HepG2 (cell line): Measurements from ENCODE around the gene DAG1. TPM values are rescaled to one million over a fixed set of nuclear protein-coding genes. Genes with fewer than 3 reads are reported as not detected.

Experiments
- ATAC-seq: fragments of 200-7000 bp; cut with Tn5 transposase; 3 replicates; pipeline ENCODE4 v1.9.1; 2020; ENCODE audit warnings: mild to moderate bottlenecking, moderate library complexity
- BruUV-seq: library from RNA; stranded (reverse); fragments of 400-500 nt; replicated peaks from 2 replicates; lab custom pipeline; 2021; lab: Mats Ljungman, UMichigan
- CTCF ChIA-PET: fragments of 300-600 bp; formaldehyde crosslinking; extraction: SDS; loops from one replicate; lab custom pipeline; 2021; ENCODE audit warnings: low total read pairs, inconsistent platforms, low intra/inter-chr PET ratio; lab: Yijun Ruan, JAX
- POLR2A ChIA-PET: fragments of 350-600 bp; sonication (Branson Sonifier 250); formaldehyde crosslinking; loops from one replicate; lab custom pipeline; 2020; ENCODE audit warnings: antibody characterized with exemption, inconsistent platforms; lab: Yijun Ruan, JAX
- DNase-seq: peaks from one replicate; pipeline ENCODE4 v3.0.0-alpha.2; 2015; ENCODE audit warnings: low spot score
- FAIRE-seq: peaks from 3 replicates; lab custom pipeline; 2011; peaks lifted over from hg19 to GRCh38; lab: Jason Lieb, UNC
- H2AFZ ChIP-seq: one replicate; pipeline ENCODE4 v1.6.1; 2011; ENCODE audit warnings: low read length, inconsistent platforms
- H3K27ac ChIP-seq: fragments of 300-600 bp; 3 replicates; pipeline ENCODE4 v1.8.0; 2011; ENCODE audit warnings: mixed run types, mild to moderate bottlenecking, mixed read lengths, low read length, inconsistent platforms; ENCODE audit not compliant: insufficient read depth; ENCODE audit errors: extremely low read length
- H3K27me3 ChIP-seq, 2 experiments: fragments of 200-600 bp in 1 of 2; 2 replicates in 1 of 2; 3 replicates in 1 of 2; pipeline versions ENCODE4 v1.6.0 to v1.8.0; 2011; ENCODE audit warnings: low read length in 2 of 2, mild to moderate bottlenecking in 2 of 2, moderate library complexity in 2 of 2, inconsistent platforms in 1 of 2; ENCODE audit not compliant: insufficient read depth in 2 of 2, control insufficient read depth in 1 of 2
- H3K36me3 ChIP-seq, 2 experiments: fragments of 200-600 bp in 1 of 2; replicated peaks in 1 of 2; 2 replicates in 1 of 2; 3 replicates in 1 of 2; pipeline versions ENCODE4 v1.5.1 to v1.8.0; 2011; ENCODE audit warnings: low read length in 2 of 2, inconsistent platforms in 1 of 2; ENCODE audit not compliant: insufficient read depth in 2 of 2, control insufficient read depth in 1 of 2
- H3K4me1 ChIP-seq: 2 replicates; pipeline ENCODE4 v1.5.1; 2012; ENCODE audit warnings: low read length, inconsistent platforms; ENCODE audit not compliant: insufficient read depth
- H3K4me2 ChIP-seq: 2 replicates; pipeline ENCODE4 v1.6.0; 2011; ENCODE audit warnings: low read depth, low read length, inconsistent platforms
- H3K4me3 ChIP-seq, 3 experiments: fragments of 200-600 bp in 1 of 3; sonication (generic), shearing (Covaris generic) in 1 of 3; replicated peaks in 1 of 3; 2 replicates each; pipeline ENCODE4 v1.5.1; 2011 to 2016; ENCODE audit warnings: low read length in 3 of 3, inconsistent platforms in 2 of 3, low read depth in 2 of 3, mild to moderate bottlenecking in 2 of 3, control low read depth in 1 of 3, mixed read lengths in 1 of 3; ENCODE audit not compliant: insufficient read depth in 1 of 3
- H3K79me2 ChIP-seq: one replicate; pipeline ENCODE4 v1.6.1; 2011; ENCODE audit warnings: low read length, inconsistent platforms; ENCODE audit not compliant: insufficient read depth
- H3K9ac ChIP-seq: 2 replicates; pipeline ENCODE4 v1.6.0; 2011; ENCODE audit warnings: mild to moderate bottlenecking, low read depth, low read length, inconsistent platforms; ENCODE audit not compliant: insufficient read depth
- H3K9me3 ChIP-seq: 2 replicates; pipeline ENCODE4 v1.5.1; 2012; ENCODE audit warnings: mild to moderate bottlenecking, low read length
- H4K20me1 ChIP-seq: 2 replicates; pipeline ENCODE4 v1.6.0; 2011; ENCODE audit warnings: inconsistent platforms, mild to moderate bottlenecking, low read length, moderate library complexity; ENCODE audit not compliant: insufficient read depth
- BCL6 ChIP-seq: IDR thresholded peaks from 2 replicates; pipeline ENCODE4 v1.6.1; 2016; ENCODE audit warnings: missing genetic modification reagents, missing compliant biosample characterization
- CHD4 ChIP-seq: fragments of 200-600 bp; sonication (generic); IDR thresholded peaks from 2 replicates; pipeline ENCODE4 v1.7.0; 2017; ENCODE audit warnings: mild to moderate bottlenecking, low read length, borderline replicate concordance
- FOXP1 ChIP-seq, 2 experiments: fragments of 450-650 bp in 1 of 2; IDR thresholded peaks; 2 replicates each; pipeline ENCODE4 v1.6.1; 2017 to 2018; ENCODE audit warnings: antibody characterized with exemption in 1 of 2
- GABPA ChIP-seq, 2 experiments: IDR thresholded peaks; 2 replicates each; pipeline ENCODE4 v1.6.1; 2011 to 2016; ENCODE audit warnings: low read depth in 2 of 2, low read length in 1 of 2, missing biosample characterization in 1 of 2, missing genetic modification characterization in 1 of 2
- HNRNPL ChIP-seq: fragments of 200-400 bp; formaldehyde crosslinking; IDR thresholded peaks from 2 replicates; pipeline ENCODE4 v1.6.1; 2017; ENCODE audit warnings: mild to moderate bottlenecking, low read depth, low read length
- KLF13 ChIP-seq: sonication (generic); formaldehyde crosslinking; IDR thresholded peaks from 2 replicates; pipeline ENCODE4 v1.4.0; 2020; ENCODE audit warnings: mild to moderate bottlenecking, missing genetic modification reagents
- KLF6 ChIP-seq: IDR thresholded peaks from 2 replicates; pipeline ENCODE4 v1.8.0; 2016; ENCODE audit warnings: missing biosample characterization, missing genetic modification reagents
- NR2F6 ChIP-seq, 2 experiments: IDR thresholded peaks; 2 replicates each; pipeline ENCODE4 v1.6.1; 2016; ENCODE audit warnings: antibody characterized with exemption in 1 of 2, mild to moderate bottlenecking in 1 of 2
- RFXANK ChIP-seq: IDR thresholded peaks from 2 replicates; pipeline ENCODE4 v1.6.1; 2016
- SP4 ChIP-seq: sonication (generic); formaldehyde crosslinking; IDR thresholded peaks from 2 replicates; pipeline ENCODE4 v1.8.1; 2023; ENCODE audit warnings: mild to moderate bottlenecking, missing genetic modification reagents
- SPEN ChIP-seq: sonication (generic); formaldehyde crosslinking; IDR thresholded peaks from 2 replicates; pipeline ENCODE4 v1.5.1; 2020; ENCODE audit warnings: low read depth, mild to moderate bottlenecking, missing genetic modification reagents
- TEAD3 ChIP-seq: optimal IDR thresholded peaks from 2 replicates; pipeline ENCODE3; 2016; ENCODE audit warnings: borderline replicate concordance
- ZNF12 ChIP-seq: sonication (generic); formaldehyde crosslinking; IDR thresholded peaks from 2 replicates; pipeline ENCODE4 v1.5.0; 2020; ENCODE audit warnings: missing genetic modification reagents
- ZNF263 ChIP-seq: sonication (generic); formaldehyde crosslinking; IDR thresholded peaks from 2 replicates; pipeline ENCODE4 v1.4.0; 2020; ENCODE audit warnings: missing genetic modification reagents
- WGBS: methylation state at CpG from one replicate; pipeline ENCODE4 v1.1.6; 2017; ENCODE audit warnings: low lambda C conversion rate; 5-methylcytosine and 5-hydroxymethylcytosine counted together
- in situ Hi-C: cut with HindIII; loops from 2 replicates; pipeline ENCODE4 v1.10.0; 2017; ENCODE audit warnings: low pct_unique_long_range_greater_than_20kb; ENCODE audit not compliant: extremely low pct_ligation_motif_present
- intact Hi-C: fragments of 100-400 bp; cut with micrococcal nuclease; formaldehyde crosslinking; loops from one replicate; pipeline ENCODE4 v1.10.0; 2022; ENCODE audit not compliant: unreplicated experiment
- polyA plus RNA-seq, 8 experiments: library from polyadenylated mRNA; depleted of rRNA in 3 of 8; stranded (reverse) in 7 of 8; unstranded in 1 of 8; fragments of >200 nt; fragmentation: Illumina TruSeq in 4 of 8; extraction: Trizol in 4 of 8; gene quantifications; 2 replicates each; pipeline versions ENCODE4 v1.2.1 to v1.2.3, GENCODE V29; 2011 to 2016; ENCODE audit warnings: low read depth in 4 of 8, missing spikeins in 1 of 8, mixed read lengths in 1 of 8; ENCODE audit not compliant: insufficient read depth in 1 of 8
- total RNA-seq, 5 experiments: library from RNA; depleted of rRNA; stranded (reverse); fragments of >200 nt; fragmentation: Illumina TruSeq; extraction: Trizol; gene quantifications; 2 replicates each; pipeline ENCODE4 v1.2.3, GENCODE V29; 2016; ENCODE audit warnings: low read depth in 1 of 5

DAG1 gene
- total and polyA plus RNA-seq, 2 of the 13 experiments (the other 11 are each of a cell fraction or from before 2014, with no cell fraction given) = 47.3 to 50.4 TPM

- Histone ChIP-seq H4K20me1 (no peaks in the 10 kb centered on the region), H3K4me3 (peak overlapping the region in 1 of 3 experiments; percentile 37; a peak in 1 of 6 replicates), H3K27me3 (no peaks in the 10 kb centered on the region), H3K4me1 (peaks cover 75% of the 10 kb centered on the region), H3K36me3 (no peaks in the 10 kb centered on the region), H3K27ac (no peak overlapping the region), H3K79me2 (no peaks in the 10 kb centered on the region), H3K4me2 (peak overlapping the region; percentile 73), H3K9ac (no peak overlapping the region), H2AFZ (no peak overlapping the region), H3K9me3 (no peaks in the 10 kb centered on the region)
- ChIA-PET POLR2A (interaction anchor here (1.2 to 3.3 kb wide), 5 partner anchors 10 to 212 kb away, joined by 3 to 36 read pairs (median 5); partner anchors contain the start of genes DAG1 and GPX1), CTCF (no interaction called here)
- WGBS = 9% methylated on average over 4 of the region's 4 CpGs
- no TSS peak for BruUV-seq
- no peak for DNase-seq
- no peak for FAIRE-seq
- intact Hi-C loops (no loop called here), in situ Hi-C loops (no loop called here)
- ATAC-seq = peak; percentile 2; the same call in 1 of the 3 replicates
- TF ChIP-seq RFXANK (CRISPR knock-in tag) (no peak), BCL6 (CRISPR knock-in tag) (no peak), KLF6 (CRISPR knock-in tag) (no peak), SPEN (CRISPR knock-in tag) (no peak), CHD4 (no peak), HNRNPL (no peak), GABPA (IDR thresholded peaks at IDR 0.05; ENCODE audit: low read depth, low read length) (no peak), GABPA (CRISPR knock-in tag; IDR thresholded peaks at IDR 0.05; ENCODE audit: low read depth) (no peak)
These were observed 9.1 kb upstream of the DAG1 start for GRCh38 chr3:49460956-49461355.

GRCh38 chr3:49461443-49462171 is 8.5 kb upstream of the DAG1 start:
- WGBS = 3% methylated on average over 1 of the region's 1 CpG
- Histone ChIP-seq H3K27me3 (no peaks in the 10 kb centered on the region), H3K9me3 (no peaks in the 10 kb centered on the region), H3K4me1 (peaks cover 75% of the 10 kb centered on the region), H2AFZ (no peak overlapping the region), H3K4me2 (peak overlapping the region; percentile 73), H3K4me3 (peak overlapping the region in 2 of 3 experiments; percentile 19 to 37; a peak in 2 of 6 replicates), H3K79me2 (no peaks in the 10 kb centered on the region), H4K20me1 (no peaks in the 10 kb centered on the region), H3K27ac (no peak overlapping the region), H3K9ac (no peak overlapping the region), H3K36me3 (no peaks in the 10 kb centered on the region)
- no peak for FAIRE-seq
- no TSS peak for BruUV-seq
- DNase-seq = no peak
- POLR2A ChIA-PET = interaction anchor here (0.7 to 3.3 kb wide), 6 partner anchors 9 to 103 kb away, joined by 3 to 36 read pairs (median 4); partner anchors contain the start of genes DAG1, GPX1 and NICN1
- intact Hi-C loops (no loop called here), in situ Hi-C loops (no loop called here)
- ATAC-seq = 0 out of 3 replicates have a peak, but pooled peaks have one; percentile 3
- TF ChIP-seq ZNF12 (CRISPR knock-in tag) = no peak
- peak; percentile 60 for TF ChIP-seq TEAD3
- no peak for TF ChIP-seq KLF13 (CRISPR knock-in tag)
- 0 out of 2 replicates have a peak, but pooled peaks have one; percentile 21 for TF ChIP-seq SP4 (CRISPR knock-in tag)
- 0 out of 2 replicates have a peak, but pooled peaks have one; percentile 14 for TF ChIP-seq ZNF263
- no peak for TF ChIP-seq FOXP1 (IDR thresholded peaks at IDR 0.05)
- TF ChIP-seq FOXP1 (CRISPR knock-in tag; IDR thresholded peaks at IDR 0.05) = no peak
- peak; percentile 51 for TF ChIP-seq NR2F6 (IDR thresholded peaks at IDR 0.05)
- 0 out of 2 replicates have a peak, but pooled peaks have one; percentile 45 for TF ChIP-seq NR2F6 (CRISPR knock-in tag; IDR thresholded peaks at IDR 0.05)
- CTCF ChIA-PET = no interaction called here
